Breast epithelium (tissue), 4 donors: ENCODE measurements around the gene REEP1. TPM values are rescaled to one million over a fixed set of nuclear protein-coding genes. Genes with fewer than 3 reads are reported as not detected.

ENCODE experiments used
- DNase-seq, 2 donors: peaks; one replicate each; pipeline ENCODE4 v3.0.0-alpha.2; 2019; ENCODE audit warnings: low spot score in 2 of 2
- H3K27ac ChIP-seq, 2 donors: fragments of 200-600 bp; sonication (generic) in 1 of 2; one replicate each; pipeline ENCODE4 v1.5.1; 2016 to 2019; ENCODE audit warnings: mild to moderate bottlenecking in 1 of 2
- H3K27me3 ChIP-seq, 2 donors: fragments of 200-600 bp; sonication (generic) in 1 of 2; one replicate each; pipeline versions ENCODE4 v1.5.1 to v1.6.0; 2017 to 2019; ENCODE audit warnings: control low read depth in 1 of 2, mild to moderate bottlenecking in 1 of 2
- H3K36me3 ChIP-seq: fragments of 200-600 bp; one replicate; pipeline ENCODE4 v1.5.1; 2019
- H3K4me1 ChIP-seq, 2 donors: fragments of 200-600 bp; sonication (generic); one replicate each; pipeline ENCODE4 v1.5.1; 2016 to 2019; ENCODE audit warnings: control low read depth in 1 of 2
- H3K4me3 ChIP-seq, 3 donors: fragments of 200-600 bp; sonication (generic); 1 replicate in 2 of 3; 2 replicates in 1 of 3; pipeline ENCODE4 v1.5.1; 2016 to 2019; ENCODE audit warnings: mild to moderate bottlenecking in 3 of 3, moderate library complexity in 2 of 3
- H3K9me3 ChIP-seq, 2 donors: fragments of 200-600 bp; sonication (generic) in 1 of 2; one replicate each; pipeline ENCODE4 v1.5.1; 2016 to 2019; ENCODE audit warnings: control low read depth in 1 of 2
- POLR2A ChIP-seq: fragments of 450-650 bp; IDR thresholded peaks from one replicate; pipeline ENCODE4 v1.6.1; 2016; ENCODE audit warnings: antibody characterized with exemption, mild to moderate bottlenecking, moderate library complexity
- POLR2AphosphoS5 ChIP-seq, 3 donors: sonication (generic); formaldehyde crosslinking; IDR thresholded peaks; one replicate each; pipeline ENCODE4 v1.6.1; 2017; ENCODE audit warnings: antibody characterized with exemption in 3 of 3
- intact Hi-C: fragments of 100-400 bp; cut with DNase I; formaldehyde crosslinking; loops from one replicate; pipeline ENCODE4 v1.15.1; 2023; ENCODE audit warnings: low total_unique reads
- total RNA-seq, 3 donors: library from RNA; depleted of rRNA; stranded (reverse); fragments of >200 nt; gene quantifications; one replicate each; pipeline ENCODE4 v1.1.0, GENCODE V29; 2016
- TF ChIP-seq, protein P1 (sequence below), 3 donors: fragments of 450-650 bp; IDR thresholded peaks; one replicate each; pipeline ENCODE4 v1.5.1; 2016 to 2017; ENCODE audit warnings: antibody characterized with exemption in 3 of 3, mild to moderate bottlenecking in 3 of 3, moderate library complexity in 3 of 3

REEP1 gene
- total RNA-seq, 3 donors from 2014 or later: 0.32 to 3.8 (median 1.3) TPM

DNA sequence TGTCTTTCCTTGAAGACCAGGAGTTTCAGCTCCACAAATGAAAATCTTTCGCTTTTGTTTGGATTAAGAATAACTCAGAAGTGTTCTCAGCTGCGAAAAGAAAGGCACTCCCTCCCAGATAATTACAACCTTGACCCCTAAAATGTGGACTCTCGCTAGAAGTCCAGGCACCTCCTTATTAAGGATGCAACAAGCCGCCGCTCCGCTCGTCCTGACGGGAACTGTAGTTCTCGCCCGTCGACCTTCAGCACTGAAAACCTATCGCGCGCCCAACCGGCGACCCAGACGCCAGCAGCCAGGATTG lies 142.7 kb downstream of the REEP1 start:
- DNase-seq: no peak
- H3K27ac ChIP-seq: peak overlapping the region; percentile 98 to 100
- intact Hi-C loops: no loop called here

DNA sequence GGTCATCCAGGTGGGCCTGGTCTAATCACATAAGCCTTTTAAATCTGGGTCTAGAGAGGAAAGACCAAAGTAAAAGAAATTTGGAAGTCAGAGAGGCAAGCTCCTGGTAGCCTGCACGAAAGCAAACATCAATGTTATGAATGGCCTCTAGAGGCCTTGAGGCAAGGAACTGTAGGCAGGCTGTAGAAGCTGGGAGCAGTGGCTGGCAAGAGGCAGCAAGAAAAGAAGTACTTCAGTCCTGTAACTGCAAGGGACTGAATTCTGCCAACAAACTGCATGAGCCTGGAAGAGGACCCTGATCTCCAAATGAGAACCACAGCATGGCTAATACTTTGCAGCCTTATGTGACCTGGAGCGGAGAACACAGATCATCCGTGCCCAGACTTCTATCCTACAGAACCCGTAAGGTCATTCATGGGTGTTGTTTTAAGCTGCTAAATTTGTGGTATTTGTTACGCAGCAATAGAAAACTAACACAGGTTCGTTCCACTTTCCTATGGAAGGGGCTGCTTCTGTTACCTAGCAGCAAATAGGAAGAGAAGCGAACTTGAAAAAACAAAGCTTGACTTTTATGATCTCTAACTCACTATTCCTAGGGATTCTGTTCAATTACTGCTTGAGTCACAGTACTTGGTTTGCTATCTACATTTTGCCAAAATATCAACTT lies 143.4 kb downstream of the REEP1 start:
- no peaks in the 10 kb centered on the region for H3K27me3 ChIP-seq
- H3K27ac ChIP-seq: peak overlapping the region; percentile 98 to 100
- no peak for DNase-seq
- no peaks in the 10 kb centered on the region for H3K36me3 ChIP-seq
- intact Hi-C loops: no loop called here
- H3K4me3 ChIP-seq: peak overlapping the region; percentile 91 to 96 (median 93)
- peaks cover 7 to 8% of the 10 kb centered on the region in 2 donors for H3K4me1 ChIP-seq
- TF ChIP-seq POLR2A (no peak), POLR2AphosphoS5 (IDR thresholded peaks at IDR 0.05) (no peak)
- TF ChIP-seq, protein P1, sequence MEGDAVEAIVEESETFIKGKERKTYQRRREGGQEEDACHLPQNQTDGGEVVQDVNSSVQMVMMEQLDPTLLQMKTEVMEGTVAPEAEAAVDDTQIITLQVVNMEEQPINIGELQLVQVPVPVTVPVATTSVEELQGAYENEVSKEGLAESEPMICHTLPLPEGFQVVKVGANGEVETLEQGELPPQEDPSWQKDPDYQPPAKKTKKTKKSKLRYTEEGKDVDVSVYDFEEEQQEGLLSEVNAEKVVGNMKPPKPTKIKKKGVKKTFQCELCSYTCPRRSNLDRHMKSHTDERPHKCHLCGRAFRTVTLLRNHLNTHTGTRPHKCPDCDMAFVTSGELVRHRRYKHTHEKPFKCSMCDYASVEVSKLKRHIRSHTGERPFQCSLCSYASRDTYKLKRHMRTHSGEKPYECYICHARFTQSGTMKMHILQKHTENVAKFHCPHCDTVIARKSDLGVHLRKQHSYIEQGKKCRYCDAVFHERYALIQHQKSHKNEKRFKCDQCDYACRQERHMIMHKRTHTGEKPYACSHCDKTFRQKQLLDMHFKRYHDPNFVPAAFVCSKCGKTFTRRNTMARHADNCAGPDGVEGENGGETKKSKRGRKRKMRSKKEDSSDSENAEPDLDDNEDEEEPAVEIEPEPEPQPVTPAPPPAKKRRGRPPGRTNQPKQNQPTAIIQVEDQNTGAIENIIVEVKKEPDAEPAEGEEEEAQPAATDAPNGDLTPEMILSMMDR (IDR thresholded peaks at IDR 0.05): no peak
- no peaks in the 10 kb centered on the region for H3K9me3 ChIP-seq

More for the DNA sequence above, 142.7 kb downstream of the REEP1 start:
- Histone ChIP-seq H3K9me3 (no peaks in the 10 kb centered on the region), H3K4me3 (peak overlapping the region; percentile 91 to 96 (median 93)), H3K36me3 (no peaks in the 10 kb centered on the region), H3K4me1 (peaks cover 7 to 8% of the 10 kb centered on the region in 2 donors), H3K27me3 (no peaks in the 10 kb centered on the region)
- TF ChIP-seq POLR2AphosphoS5 (IDR thresholded peaks at IDR 0.05) (no peak), POLR2A (no peak)
- TF ChIP-seq, protein P1 (IDR thresholded peaks at IDR 0.05): no peak

DNA sequence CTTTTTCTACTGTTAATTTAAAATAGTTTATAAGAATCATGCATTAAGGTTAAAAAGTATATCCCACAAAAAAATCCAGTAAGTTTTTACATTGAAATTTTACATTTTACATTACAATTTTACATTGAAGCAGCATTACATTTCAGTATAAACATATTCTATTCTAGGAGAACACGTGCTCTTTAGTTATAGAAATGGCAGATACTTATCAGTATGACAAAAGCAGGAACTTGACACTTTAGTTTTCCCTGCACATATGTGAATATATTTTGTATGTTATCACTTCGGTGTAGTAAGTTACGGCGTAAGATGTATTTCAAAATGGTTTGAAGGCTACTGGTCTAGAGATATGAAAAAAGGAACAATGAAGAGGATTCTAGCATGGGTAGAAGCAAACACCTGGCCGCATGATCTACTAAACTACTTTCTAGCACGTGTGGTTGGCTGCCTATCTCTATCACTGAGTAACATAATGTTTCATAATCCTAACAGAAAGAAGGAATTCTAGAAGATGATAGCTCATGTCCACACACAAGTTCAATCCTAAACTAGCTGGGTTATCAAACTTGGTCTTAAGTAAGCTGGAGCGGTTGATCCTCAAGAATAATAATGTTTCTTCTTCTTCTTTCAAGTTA lies 147.5 kb downstream of the REEP1 start:
- no peaks in the 10 kb centered on the region for H3K9me3 ChIP-seq
- no peak for TF ChIP-seq POLR2A
- TF ChIP-seq POLR2AphosphoS5 (IDR thresholded peaks at IDR 0.05): no peak
- TF ChIP-seq, protein P1 (IDR thresholded peaks at IDR 0.05): no peak

DNA sequence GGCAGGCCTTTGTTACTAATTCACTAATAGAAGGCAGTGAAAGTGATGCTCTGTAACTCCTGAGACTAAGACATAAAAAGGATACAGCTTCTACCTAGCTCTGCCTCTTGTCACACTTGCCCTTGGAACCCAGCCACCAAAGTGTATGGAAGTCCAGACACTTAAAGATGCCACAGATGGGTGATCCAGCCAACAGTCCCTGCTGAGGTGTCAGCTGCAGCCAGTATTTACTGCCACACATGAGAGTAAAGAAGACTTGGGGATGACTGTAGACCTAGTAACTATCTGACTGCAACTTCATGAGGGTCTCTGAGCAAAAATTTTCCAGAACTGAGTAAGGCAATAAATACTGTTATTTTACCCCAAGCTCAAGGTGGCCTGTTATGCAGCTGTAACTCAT lies 151.0 kb downstream of the REEP1 start:
- no peaks in the 10 kb centered on the region for H3K9me3 ChIP-seq
- H3K27ac ChIP-seq: no peak overlapping the region

More for the DNA sequence above, 147.5 kb downstream of the REEP1 start:
- H3K36me3 ChIP-seq: no peaks in the 10 kb centered on the region
- no peak overlapping the region for H3K4me3 ChIP-seq
- intact Hi-C loops: no loop called here
- DNase-seq: no peak
- H3K27me3 ChIP-seq: no peaks in the 10 kb centered on the region
- H3K4me1 ChIP-seq: peaks cover 7 to 8% of the 10 kb centered on the region in 2 donors
- no peak overlapping the region for H3K27ac ChIP-seq

More for the DNA sequence above, 151.0 kb downstream of the REEP1 start:
- Histone ChIP-seq H3K4me1 (no peaks in the 10 kb centered on the region), H3K4me3 (no peak overlapping the region), H3K36me3 (no peaks in the 10 kb centered on the region), H3K27me3 (no peaks in the 10 kb centered on the region)
- DNase-seq: no peak
- intact Hi-C loops: no loop called here
- TF ChIP-seq POLR2A: no peak
- TF ChIP-seq, protein P1 (IDR thresholded peaks at IDR 0.05): no peak
- no peak for TF ChIP-seq POLR2AphosphoS5 (IDR thresholded peaks at IDR 0.05)
